DOHH2 (cell line): Measurements from ENCODE around the gene MCC.

Experiments used
- H3F3A ChIP-seq: fragments of 200-600 bp; sonication (generic), shearing (Covaris generic); 2 replicates; pipeline ENCODE4 v1.6.0; 2016; ENCODE audit warnings: antibody characterized with exemption, mild to moderate bottlenecking; ENCODE audit not compliant: control insufficient read depth, insufficient read depth
- H3K27ac ChIP-seq: fragments of 200-600 bp; sonication (generic); 2 replicates; pipeline ENCODE4 v1.5.1; 2014; ENCODE audit warnings: low read depth, mild to moderate bottlenecking, low read length, moderate library complexity
- H3K27me3 ChIP-seq: fragments of 200-600 bp; sonication (generic); 2 replicates; pipeline ENCODE4 v1.6.1; 2014; ENCODE audit warnings: mild to moderate bottlenecking, low read length, mixed read lengths; ENCODE audit not compliant: control insufficient read depth
- H3K36me3 ChIP-seq: fragments of 200-600 bp; sonication (generic); 2 replicates; pipeline ENCODE4 v1.6.1; 2014; ENCODE audit warnings: mild to moderate bottlenecking, low read length, moderate library complexity, mixed read lengths; ENCODE audit not compliant: control insufficient read depth
- H3K4me1 ChIP-seq: fragments of 200-600 bp; sonication (generic); 2 replicates; pipeline ENCODE4 v1.6.1; 2014; ENCODE audit warnings: mild to moderate bottlenecking, low read length, mixed read lengths; ENCODE audit not compliant: control insufficient read depth
- H3K4me2 ChIP-seq: fragments of 200-600 bp; sonication (generic); 2 replicates; pipeline ENCODE4 v1.6.0; 2014; ENCODE audit warnings: mild to moderate bottlenecking, low read length, moderate library complexity
- H3K4me3 ChIP-seq: fragments of 200-600 bp; sonication (generic); 2 replicates; pipeline ENCODE4 v1.5.1; 2014; ENCODE audit warnings: mild to moderate bottlenecking, low read length, mixed read lengths
- H3K79me2 ChIP-seq: fragments of 200-600 bp; sonication (generic); 2 replicates; pipeline ENCODE4 v1.6.1; 2014; ENCODE audit warnings: mild to moderate bottlenecking, low read length, mixed read lengths; ENCODE audit not compliant: control insufficient read depth
- H3K9me2 ChIP-seq: fragments of 200-600 bp; sonication (generic); replicated peaks from 2 replicates; pipeline ENCODE4 v1.6.1; 2014; ENCODE audit warnings: mild to moderate bottlenecking, low read length, mixed read lengths; ENCODE audit not compliant: control insufficient read depth
- H3K9me3 ChIP-seq: fragments of 200-600 bp; sonication (generic); 2 replicates; pipeline ENCODE4 v1.6.1; 2014; ENCODE audit warnings: antibody characterized with exemption, low read length, mixed read lengths; ENCODE audit not compliant: control insufficient read depth, insufficient read depth
- H4K20me1 ChIP-seq: fragments of 200-600 bp; sonication (generic); 2 replicates; pipeline ENCODE4 v1.6.0; 2014; ENCODE audit warnings: low read depth, mild to moderate bottlenecking, antibody characterized with exemption, low read length, moderate library complexity; ENCODE audit not compliant: control insufficient read depth, insufficient read depth
- CTCF ChIP-seq: fragments of 200-600 bp; sonication (generic); IDR thresholded peaks from one replicate; pipeline ENCODE4 v1.5.1; 2014; ENCODE audit warnings: antibody characterized with exemption, mild to moderate bottlenecking, low read depth, low read length; ENCODE audit not compliant: poor library complexity, severe bottlenecking
- EZH2phosphoT487 ChIP-seq: fragments of 200-600 bp; sonication (generic); IDR thresholded peaks from 2 replicates; pipeline ENCODE4 v1.6.1; 2017; ENCODE audit warnings: borderline replicate concordance, mild to moderate bottlenecking, antibody characterized with exemption, low read length, moderate library complexity, mixed read lengths

MCC gene

GRCh38 chr5:113172231-113172826, 315.9 kb downstream of the MCC start:
- no peaks in the 10 kb centered on the region for H3K9me3 ChIP-seq
- no peaks in the 10 kb centered on the region for H4K20me1 ChIP-seq
- no peak for TF ChIP-seq CTCF
- TF ChIP-seq EZH2phosphoT487: no peak
- H3K36me3 ChIP-seq: no peaks in the 10 kb centered on the region
- H3K27ac ChIP-seq: no peak overlapping the region
- H3K79me2 ChIP-seq: no peaks in the 10 kb centered on the region
- H3F3A ChIP-seq: no peaks in the 10 kb centered on the region
- peaks cover 4% of the 10 kb centered on the region; the same call in 1 of the 2 replicates for H3K27me3 ChIP-seq
- H3K9me2 ChIP-seq: no peaks in the 10 kb centered on the region
- no peak overlapping the region for H3K4me2 ChIP-seq
- H3K4me3 ChIP-seq: no peak overlapping the region
- no peaks in the 10 kb centered on the region for H3K4me1 ChIP-seq

GRCh38 chr5:113171520-113171919, 316.7 kb downstream of the MCC start:
- H3K4me1 ChIP-seq: no peaks in the 10 kb centered on the region
- H3K79me2 ChIP-seq: no peaks in the 10 kb centered on the region
- peaks cover 4% of the 10 kb centered on the region; the same call in 1 of the 2 replicates for H3K27me3 ChIP-seq
- no peaks in the 10 kb centered on the region for H4K20me1 ChIP-seq
- TF ChIP-seq EZH2phosphoT487: no peak
- no peak for TF ChIP-seq CTCF
- H3K36me3 ChIP-seq: no peaks in the 10 kb centered on the region
- H3F3A ChIP-seq: no peaks in the 10 kb centered on the region
- no peak overlapping the region for H3K27ac ChIP-seq
- H3K4me3 ChIP-seq: no peak overlapping the region
- no peaks in the 10 kb centered on the region for H3K9me2 ChIP-seq
- H3K4me2 ChIP-seq: no peak overlapping the region
- no peaks in the 10 kb centered on the region for H3K9me3 ChIP-seq

GRCh38 chr5:113170707-113171106, 317.5 kb downstream of the MCC start:
- Histone ChIP-seq H3K79me2 (no peaks in the 10 kb centered on the region), H3K4me2 (no peak overlapping the region), H3K36me3 (no peaks in the 10 kb centered on the region), H4K20me1 (no peaks in the 10 kb centered on the region), H3K27me3 (peaks cover 4% of the 10 kb centered on the region; the same call in 1 of the 2 replicates), H3K27ac (no peak overlapping the region), H3K4me3 (no peak overlapping the region), H3K9me3 (no peaks in the 10 kb centered on the region), H3K9me2 (no peaks in the 10 kb centered on the region), H3F3A (no peaks in the 10 kb centered on the region), H3K4me1 (no peaks in the 10 kb centered on the region)
- TF ChIP-seq EZH2phosphoT487 (no peak), CTCF (no peak)
